Thyroid gland (tissue), 4 donors: ENCODE measurements around the gene SEMA3A. TPM values are rescaled to one million over a fixed set of nuclear protein-coding genes. Genes with fewer than 3 reads are reported as not detected.

ENCODE experiments used
- DNase-seq, 2 donors: peaks; one replicate each; pipeline ENCODE4 v3.0.0-alpha.2; 2019
- H3K27ac ChIP-seq, 3 donors: fragments of 200-600 bp; sonication (generic); 1 replicate in 2 of 3; 2 replicates in 1 of 3; pipeline ENCODE4 v1.5.1; 2016 to 2019; ENCODE audit warnings: mild to moderate bottlenecking in 1 of 3, moderate library complexity in 1 of 3
- H3K27me3 ChIP-seq: fragments of 200-600 bp; sonication (generic); one replicate; pipeline ENCODE4 v1.5.1; 2019
- H3K36me3 ChIP-seq, 2 donors: fragments of 200-600 bp; sonication (generic); one replicate each; pipeline ENCODE4 v1.5.1; 2016 to 2019
- H3K4me1 ChIP-seq, 2 donors: fragments of 200-600 bp; sonication (generic); one replicate each; pipeline ENCODE4 v1.5.1; 2017 to 2019
- H3K4me3 ChIP-seq, 3 donors: fragments of 200-600 bp; sonication (generic); replicated peaks in 1 of 3; 1 replicate in 2 of 3; 2 replicates in 1 of 3; pipeline ENCODE4 v1.5.1; 2016; ENCODE audit warnings: mild to moderate bottlenecking in 1 of 3
- H3K9me3 ChIP-seq: fragments of 200-600 bp; sonication (generic); one replicate; pipeline ENCODE4 v1.5.1; 2017
- POLR2A ChIP-seq, 2 donors: fragments of 450-650 bp; IDR thresholded peaks; one replicate each; pipeline ENCODE4 v1.6.1; 2017; ENCODE audit warnings: antibody characterized with exemption in 2 of 2, mild to moderate bottlenecking in 2 of 2, moderate library complexity in 1 of 2
- WGBS, 2 donors: methylation state at CpG; one replicate each; pipeline ENCODE4 v1.1.5; 2017; 5-methylcytosine and 5-hydroxymethylcytosine counted together
- intact Hi-C: fragments of 100-400 bp; cut with DNase I; formaldehyde crosslinking; loops from one replicate; pipeline ENCODE4 v1.15.1; 2023
- total RNA-seq, 4 donors: library from RNA; depleted of rRNA; stranded (reverse); fragments of >200 nt; gene quantifications; one replicate each; pipeline ENCODE4 v1.2.3, GENCODE V29; 2016
- TF ChIP-seq, protein P1 (sequence below), 6 experiments: fragments of 200-600 bp in 3 of 6; fragments of 450-650 bp in 3 of 6; sonication (generic) in 3 of 6; IDR thresholded peaks; one replicate each; pipeline ENCODE4 v1.5.1; 2016 to 2019; ENCODE audit warnings: antibody characterized with exemption in 6 of 6, mild to moderate bottlenecking in 2 of 6, inconsistent platforms in 1 of 6, moderate library complexity in 1 of 6

The SEMA3A gene
- total RNA-seq, 4 donors from 2014 or later, result 6.5 to 18.0 (median 13.0) TPM

DNA sequence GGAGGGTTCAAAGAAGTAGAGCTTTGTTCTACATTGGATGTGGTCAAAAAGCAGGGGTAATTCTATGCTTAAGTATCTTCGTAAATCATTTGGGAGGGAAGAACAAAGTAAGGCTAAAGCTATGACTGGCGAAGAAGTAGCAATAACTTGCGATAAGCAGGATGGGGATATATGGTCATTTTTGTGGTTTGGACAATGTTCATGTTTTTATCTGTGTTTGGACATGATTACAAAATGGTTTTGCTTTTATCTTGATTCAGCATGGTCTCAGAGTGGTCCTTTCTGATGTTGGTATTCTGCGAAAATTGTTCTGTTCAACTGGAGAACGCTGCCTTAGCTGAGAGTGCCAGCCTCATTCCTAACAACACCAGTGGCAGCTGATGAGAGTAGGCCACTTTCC, 208.8 kb downstream of the SEMA3A start:
- no peak overlapping the region for H3K27ac ChIP-seq
- H3K27me3 ChIP-seq, result no peaks in the 10 kb centered on the region
- no peaks in the 10 kb centered on the region for H3K9me3 ChIP-seq
- H3K4me3 ChIP-seq, result no peak overlapping the region
- TF ChIP-seq POLR2A (IDR thresholded peaks at IDR 0.05), result no peak
- TF ChIP-seq, protein P1, sequence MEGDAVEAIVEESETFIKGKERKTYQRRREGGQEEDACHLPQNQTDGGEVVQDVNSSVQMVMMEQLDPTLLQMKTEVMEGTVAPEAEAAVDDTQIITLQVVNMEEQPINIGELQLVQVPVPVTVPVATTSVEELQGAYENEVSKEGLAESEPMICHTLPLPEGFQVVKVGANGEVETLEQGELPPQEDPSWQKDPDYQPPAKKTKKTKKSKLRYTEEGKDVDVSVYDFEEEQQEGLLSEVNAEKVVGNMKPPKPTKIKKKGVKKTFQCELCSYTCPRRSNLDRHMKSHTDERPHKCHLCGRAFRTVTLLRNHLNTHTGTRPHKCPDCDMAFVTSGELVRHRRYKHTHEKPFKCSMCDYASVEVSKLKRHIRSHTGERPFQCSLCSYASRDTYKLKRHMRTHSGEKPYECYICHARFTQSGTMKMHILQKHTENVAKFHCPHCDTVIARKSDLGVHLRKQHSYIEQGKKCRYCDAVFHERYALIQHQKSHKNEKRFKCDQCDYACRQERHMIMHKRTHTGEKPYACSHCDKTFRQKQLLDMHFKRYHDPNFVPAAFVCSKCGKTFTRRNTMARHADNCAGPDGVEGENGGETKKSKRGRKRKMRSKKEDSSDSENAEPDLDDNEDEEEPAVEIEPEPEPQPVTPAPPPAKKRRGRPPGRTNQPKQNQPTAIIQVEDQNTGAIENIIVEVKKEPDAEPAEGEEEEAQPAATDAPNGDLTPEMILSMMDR (IDR thresholded peaks at IDR 0.05), result no peak
- 95 to 97% methylated on average over 5 of the region's 5 CpGs for WGBS, 2 donors
- H3K4me1 ChIP-seq, result no peaks in the 10 kb centered on the region
- H3K36me3 ChIP-seq, result no peaks in the 10 kb centered on the region
- no peak for DNase-seq
- intact Hi-C loops, result no loop called here

- Histone ChIP-seq H3K9me3 (no peaks in the 10 kb centered on the region), H3K4me1 (no peaks in the 10 kb centered on the region), H3K27ac (no peak overlapping the region), H3K36me3 (no peaks in the 10 kb centered on the region), H3K4me3 (no peak overlapping the region), H3K27me3 (no peaks in the 10 kb centered on the region)
- intact Hi-C loops, result no loop called here
- no peak for DNase-seq
- TF ChIP-seq POLR2A (IDR thresholded peaks at IDR 0.05), result no peak
- TF ChIP-seq, protein P1 (IDR thresholded peaks at IDR 0.05), result no peak
Observed at GRCh38 chr7:83984591-83984990, 210.0 kb downstream of the SEMA3A start.

- WGBS, 2 donors, result 59 to 73% methylated on average over 4 of the region's 4 CpGs
Observed at GRCh38 chr7:83984076-83984475, 210.5 kb downstream of the SEMA3A start.

GRCh38 chr7:83983606-83984005, 211.0 kb downstream of the SEMA3A start:
- intact Hi-C loops, result no loop called here
- no peaks in the 10 kb centered on the region for H3K9me3 ChIP-seq
- H3K27ac ChIP-seq, result no peak overlapping the region
- WGBS, 2 donors, result 57 to 81% methylated on average over 1 of the region's 1 CpG
- H3K27me3 ChIP-seq, result no peaks in the 10 kb centered on the region
- H3K4me3 ChIP-seq, result no peak overlapping the region
- no peaks in the 10 kb centered on the region for H3K4me1 ChIP-seq
- H3K36me3 ChIP-seq, result no peaks in the 10 kb centered on the region
- TF ChIP-seq POLR2A (IDR thresholded peaks at IDR 0.05), result no peak
- TF ChIP-seq, protein P1 (IDR thresholded peaks at IDR 0.05), result no peak
- DNase-seq, result no peak

More at GRCh38 chr7:83984076-83984475, 210.5 kb downstream of the SEMA3A start:
- no peak for DNase-seq
- no peak overlapping the region for H3K4me3 ChIP-seq
- H3K36me3 ChIP-seq, result no peaks in the 10 kb centered on the region
- H3K4me1 ChIP-seq, result no peaks in the 10 kb centered on the region
- intact Hi-C loops, result no loop called here
- TF ChIP-seq POLR2A (IDR thresholded peaks at IDR 0.05), result no peak
- TF ChIP-seq, protein P1 (IDR thresholded peaks at IDR 0.05), result no peak
- H3K27ac ChIP-seq, result no peak overlapping the region
- H3K27me3 ChIP-seq, result no peaks in the 10 kb centered on the region
- no peaks in the 10 kb centered on the region for H3K9me3 ChIP-seq

- Histone ChIP-seq H3K4me1 (no peaks in the 10 kb centered on the region), H3K27me3 (no peaks in the 10 kb centered on the region), H3K9me3 (no peaks in the 10 kb centered on the region), H3K36me3 (no peaks in the 10 kb centered on the region), H3K27ac (no peak overlapping the region), H3K4me3 (no peak overlapping the region)
- no peak for TF ChIP-seq POLR2A (IDR thresholded peaks at IDR 0.05)
- TF ChIP-seq, protein P1 (IDR thresholded peaks at IDR 0.05), result peak in 5 of 6 experiments; percentile 23 to 67 (median 66)
- DNase-seq, result no peak
- intact Hi-C loops, result loop anchor here (5.0 kb wide), 1 partner anchor 1046 kb away; no protein-coding TSS in a partner anchor
Observed at GRCh38 chr7:83976302-83976701, 218.3 kb downstream of the SEMA3A start.
